H1 (cell line): ENCODE results near the gene CBX4. TPM values are rescaled to one million over a fixed set of nuclear protein-coding genes. Genes with fewer than 3 reads are reported as not detected.

Experiments
- CTCF ChIA-PET: fragments of 300-600 bp; sonication (Branson Sonifier 250); formaldehyde crosslinking; loops from one replicate; lab custom pipeline; 2021; ENCODE audit not compliant: partially characterized antibody; lab: Charles Lee
- POLR2A ChIA-PET: fragments of 300-600 bp; sonication (Branson Sonifier 250); formaldehyde crosslinking; loops from one replicate; lab custom pipeline; 2021; ENCODE audit warnings: inconsistent platforms; ENCODE audit not compliant: partially characterized antibody; lab: Charles Lee
- DNase-seq, 2 experiments: peaks; one replicate each; pipeline versions ENCODE4 v3.0.0 to v3.0.0-alpha.2; 2010 to 2022; ENCODE audit warnings: low spot score in 2 of 2, low read depth in 1 of 2, mixed read lengths in 1 of 2
- FAIRE-seq: peaks from 2 replicates; lab custom pipeline; 2011; peaks lifted over from hg19 to GRCh38; lab: Jason Lieb, UNC
- H2AFZ ChIP-seq: 2 replicates; pipeline ENCODE4 v1.8.1; 2012; ENCODE audit warnings: low read length, inconsistent platforms
- H2AK5ac ChIP-seq: 2 replicates; pipeline ENCODE4 v1.6.1; 2013; ENCODE audit warnings: low read depth, low read length
- H2BK120ac ChIP-seq: replicated peaks from 2 replicates; pipeline ENCODE3; 2013; ENCODE audit warnings: low read depth, low read length, inconsistent platforms
- H2BK12ac ChIP-seq: 2 replicates; pipeline ENCODE4 v1.6.1; 2013; ENCODE audit warnings: low read depth, low read length
- H2BK15ac ChIP-seq: 2 replicates; pipeline ENCODE4 v1.6.1; 2013; ENCODE audit warnings: low read length
- H2BK20ac ChIP-seq: 2 replicates; pipeline ENCODE4 v1.6.1; 2013; ENCODE audit warnings: low read length
- H2BK5ac ChIP-seq: 2 replicates; pipeline ENCODE4 v1.6.1; 2013; ENCODE audit warnings: low read depth, low read length
- H3K14ac ChIP-seq: 2 replicates; pipeline ENCODE4 v1.6.1; 2013; ENCODE audit warnings: inconsistent platforms; ENCODE audit not compliant: insufficient read length
- H3K18ac ChIP-seq: 2 replicates; pipeline ENCODE4 v1.6.1; 2013; ENCODE audit warnings: low read length; ENCODE audit errors: extremely low read depth
- H3K23ac ChIP-seq: 2 replicates; pipeline ENCODE4 v1.6.1; 2013; ENCODE audit warnings: inconsistent platforms; ENCODE audit not compliant: insufficient read length
- H3K23me2 ChIP-seq: 2 replicates; pipeline ENCODE4 v1.6.1; 2013; ENCODE audit warnings: low read depth, low read length
- H3K27ac ChIP-seq: 2 replicates; pipeline ENCODE4 v1.6.1; 2011; ENCODE audit warnings: low read depth, low read length, inconsistent platforms
- H3K27me3 ChIP-seq, 4 experiments: replicated peaks in 1 of 4; 1 replicate in 1 of 4; 2 replicates in 3 of 4; pipeline versions ENCODE4 v1.6.1 to v1.8.1; 2011 to 2013; ENCODE audit warnings: low read length in 3 of 4, mild to moderate bottlenecking in 3 of 4, inconsistent platforms in 2 of 4, mixed read lengths in 2 of 4, moderate library complexity in 1 of 4; ENCODE audit not compliant: control insufficient read depth in 3 of 4, insufficient read depth in 3 of 4; ENCODE audit errors: extremely low read depth in 1 of 4
- H3K36me3 ChIP-seq, 4 experiments: 2 replicates each; pipeline versions ENCODE4 v1.6.1 to v1.8.1; 2011 to 2013; ENCODE audit warnings: mild to moderate bottlenecking in 4 of 4, low read length in 3 of 4, moderate library complexity in 2 of 4, control low read depth in 1 of 4, inconsistent platforms in 1 of 4; ENCODE audit not compliant: insufficient read depth in 4 of 4, control insufficient read depth in 2 of 4
- H3K4ac ChIP-seq: replicated peaks from 2 replicates; pipeline ENCODE3; 2013; ENCODE audit warnings: low read length, low read depth, mixed read lengths, inconsistent platforms; ENCODE audit not compliant: insufficient read length
- H3K4me1 ChIP-seq, 4 experiments: replicated peaks in 1 of 4; 1 replicate in 1 of 4; 2 replicates in 3 of 4; pipeline versions ENCODE4 v1.6.1 to v1.8.1; 2011 to 2013; ENCODE audit warnings: low read length in 3 of 4, inconsistent platforms in 2 of 4, mixed read lengths in 1 of 4; ENCODE audit not compliant: insufficient read depth in 4 of 4, control insufficient read depth in 3 of 4
- H3K4me2 ChIP-seq, 2 experiments: 2 replicates each; pipeline versions ENCODE4 v1.6.1 to v1.8.1; 2011 to 2013; ENCODE audit warnings: low read depth in 2 of 2, low read length in 2 of 2, control low read depth in 1 of 2, inconsistent platforms in 1 of 2, mild to moderate bottlenecking in 1 of 2; ENCODE audit not compliant: insufficient read depth in 1 of 2
- H3K4me3 ChIP-seq, 4 experiments: fragments of 200-600, 300-600 bp in 1 of 4; sonication (generic), shearing (Covaris generic), sonication (Bioruptor Twin) in 1 of 4; 2 replicates each; pipeline versions ENCODE4 v1.5.1 to v1.8.1; 2011 to 2016; ENCODE audit warnings: low read length in 4 of 4, low read depth in 3 of 4, control low read depth in 2 of 4, inconsistent platforms in 2 of 4, mild to moderate bottlenecking in 2 of 4, mixed read lengths in 1 of 4, moderate library complexity in 1 of 4; ENCODE audit not compliant: insufficient read depth in 2 of 4; ENCODE audit errors: extremely low read depth in 1 of 4
- H3K56ac ChIP-seq: replicated peaks from 2 replicates; pipeline ENCODE3; 2013; ENCODE audit warnings: low read depth, mild to moderate bottlenecking, mixed read lengths, low read length, inconsistent platforms; ENCODE audit not compliant: insufficient read length
- H3K79me1 ChIP-seq: 2 replicates; pipeline ENCODE4 v1.6.1; 2013; ENCODE audit warnings: low read depth, low read length, control low read depth
- H3K79me2 ChIP-seq, 2 experiments: 2 replicates each; pipeline versions ENCODE4 v1.6.1 to v1.8.1; 2012 to 2013; ENCODE audit warnings: low read length in 2 of 2, mild to moderate bottlenecking in 2 of 2, inconsistent platforms in 1 of 2; ENCODE audit not compliant: insufficient read depth in 2 of 2, control insufficient read depth in 1 of 2
- H3K9ac ChIP-seq, 4 experiments: replicated peaks in 1 of 4; 1 replicate in 1 of 4; 2 replicates in 3 of 4; pipeline versions ENCODE4 v1.6.1 to v1.8.1; 2011 to 2013; ENCODE audit warnings: low read depth in 3 of 4, low read length in 3 of 4, control low read depth in 2 of 4, mild to moderate bottlenecking in 2 of 4, moderate library complexity in 2 of 4, inconsistent platforms in 1 of 4; ENCODE audit errors: extremely low read depth in 1 of 4
- H3K9me3 ChIP-seq, 2 experiments: 2 replicates each; pipeline versions ENCODE4 v1.6.1 to v1.8.1; 2012 to 2013; ENCODE audit warnings: mild to moderate bottlenecking in 2 of 2, moderate library complexity in 2 of 2, control low read depth in 1 of 2, inconsistent platforms in 1 of 2, low read depth in 1 of 2, low read length in 1 of 2, mixed read lengths in 1 of 2; ENCODE audit not compliant: insufficient read depth in 2 of 2
- H4K20me1 ChIP-seq, 2 experiments: replicated peaks in 1 of 2; 2 replicates each; pipeline versions ENCODE3 to v1.8.1; 2011 to 2013; ENCODE audit warnings: inconsistent platforms in 2 of 2, low read length in 2 of 2, mild to moderate bottlenecking in 1 of 2; ENCODE audit not compliant: insufficient read depth in 2 of 2, control insufficient read depth in 1 of 2
- H4K5ac ChIP-seq: 2 replicates; pipeline ENCODE4 v1.6.1; 2013; ENCODE audit warnings: low read length, low read depth, mixed read lengths, inconsistent platforms; ENCODE audit not compliant: insufficient read length
- H4K8ac ChIP-seq: 2 replicates; pipeline ENCODE4 v1.8.0; 2013; ENCODE audit warnings: mild to moderate bottlenecking, moderate library complexity, low read length, inconsistent platforms; ENCODE audit not compliant: insufficient read depth; ENCODE audit errors: extremely low read depth
- H4K91ac ChIP-seq: replicated peaks from 2 replicates; pipeline ENCODE3; 2013; ENCODE audit warnings: low read length, mixed read lengths, inconsistent platforms; ENCODE audit not compliant: insufficient read length
- ATF2 ChIP-seq: IDR thresholded peaks from 2 replicates; pipeline ENCODE4 v1.6.1; 2012; ENCODE audit warnings: low read length, inconsistent platforms
- CBX5 ChIP-seq: fragments of 300-800, 300-1000 bp; sonication (generic); IDR thresholded peaks from 2 replicates; pipeline ENCODE4 v1.7.1; 2016; ENCODE audit warnings: antibody characterized with exemption, low read length, low read depth
- EP300 ChIP-seq, 2 experiments: IDR thresholded peaks; 1 replicate in 1 of 2; 2 replicates in 1 of 2; pipeline ENCODE4 v1.6.1; 2011 to 2012; ENCODE audit warnings: low read depth in 2 of 2, low read length in 2 of 2, mild to moderate bottlenecking in 2 of 2, borderline replicate concordance in 1 of 2, inconsistent platforms in 1 of 2, moderate library complexity in 1 of 2
- MAX ChIP-seq: IDR thresholded peaks from 2 replicates; pipeline ENCODE4 v1.6.1; 2012; ENCODE audit warnings: inconsistent platforms
- RXRA ChIP-seq: IDR thresholded peaks from 2 replicates; pipeline ENCODE4 v1.6.1; 2011; ENCODE audit warnings: low read depth, mild to moderate bottlenecking, low read length, moderate library complexity; ENCODE audit not compliant: insufficient read depth
- SIX5 ChIP-seq: IDR thresholded peaks from 2 replicates; pipeline ENCODE4 v1.6.1; 2011; ENCODE audit warnings: mild to moderate bottlenecking, low read depth, low read length
- USF2 ChIP-seq: IDR thresholded peaks from 2 replicates; pipeline ENCODE4 v1.6.1; 2011; ENCODE audit warnings: low read length, improper control_type of control experiment
- WGBS, 2 experiments: shearing (Covaris generic) in 1 of 2; methylation state at CpG; one replicate each; pipeline versions ENCODE4 v1.1.6 to v1.1.7; 2013 to 2015; ENCODE audit warnings: low lambda C conversion rate in 2 of 2, mixed read lengths in 2 of 2, inconsistent platforms in 1 of 2, low coverage in 1 of 2, missing lambda C conversion rate in 1 of 2; ENCODE audit not compliant: insufficient replicate concordance in 2 of 2, insufficient coverage in 1 of 2, insufficient read length in 1 of 2; ENCODE audit errors: extremely low coverage in 1 of 2, missing lambda C conversion rate in 1 of 2; 5-methylcytosine and 5-hydroxymethylcytosine counted together
- polyA plus RNA-seq, 7 experiments: library from polyadenylated mRNA; depleted of rRNA in 3 of 7; stranded (reverse) in 5 of 7; unstranded in 2 of 7; fragments of >200 nt in 5 of 7; fragments of 200-250 nt in 2 of 7; gene quantifications; 1 replicate in 5 of 7; 2 replicates in 1 of 7; 4 replicates in 1 of 7; pipeline versions ENCODE4 v1.2.1 to v1.2.3, GENCODE V29; 2011 to 2013; ENCODE audit warnings: missing spikeins in 2 of 7, mixed read lengths in 2 of 7
- total RNA-seq: library from RNA; stranded (reverse); fragmentation: NEBNext Ultra II Directional; extraction: Animal tissue kit (Norgen Biotek cat#: 25700); gene quantifications from 2 replicates; pipeline ENCODE4 v1.2.1, GENCODE V29; 2021

CBX4 gene
- total and polyA plus RNA-seq, 2 of the 8 experiments (the other 6 are each of a cell fraction or from before 2014, with no cell fraction given) = 1.8 to 4.0 TPM

DNA sequence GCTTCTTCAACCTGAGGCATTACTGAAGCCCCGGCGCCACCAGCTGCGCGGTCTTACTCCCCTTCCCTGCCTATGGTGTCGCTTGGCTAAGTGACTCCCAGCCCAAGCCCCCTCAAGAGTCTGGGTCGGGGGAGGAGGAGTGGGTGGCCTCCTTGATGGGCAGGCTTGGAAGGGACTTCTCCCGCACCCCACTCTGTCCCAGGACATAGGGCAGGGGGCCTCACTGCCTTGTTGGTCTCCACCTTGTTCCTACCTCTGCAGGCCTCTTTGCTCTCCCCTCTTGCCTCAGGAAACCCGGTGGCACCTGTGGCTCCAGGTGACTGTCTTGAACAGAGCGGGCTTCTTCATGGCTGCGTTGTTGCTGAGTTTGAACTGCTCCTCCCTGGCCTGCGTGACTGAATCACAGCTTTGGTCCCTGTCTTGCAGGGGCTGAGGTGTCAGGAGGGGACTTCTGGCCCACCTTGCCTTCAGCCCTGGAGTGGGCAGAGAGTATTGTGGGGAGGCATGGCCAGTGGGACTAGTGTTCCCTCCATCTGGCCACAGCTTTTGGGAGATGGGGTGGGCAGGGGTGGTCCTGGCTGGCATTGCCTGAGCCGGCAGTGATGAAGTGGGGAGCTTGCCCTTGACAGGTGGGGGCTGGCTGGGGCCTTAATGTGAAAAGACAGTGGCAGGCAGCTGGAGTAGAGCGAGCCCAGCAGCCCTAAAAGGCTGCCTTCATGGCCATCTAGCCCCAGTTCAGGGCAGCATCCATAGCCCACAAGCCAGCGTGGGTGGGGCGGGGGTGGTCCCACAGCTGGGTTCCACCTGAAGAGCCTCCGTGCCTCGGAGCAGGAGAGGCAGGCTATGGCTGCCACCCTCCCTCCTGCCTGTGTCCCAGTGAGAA lies 54.0 kb downstream of the CBX4 start:
- 92% methylated on average over 17 of the region's 17 CpGs; no CpG with 5 or more reads in 1 of the 2 experiments for WGBS, 2 experiments
- Histone ChIP-seq H4K8ac (no peak overlapping the region; the same call in 1 of the 2 replicates), H3K4me3 (no peak overlapping the region), H3K23ac (no peak overlapping the region), H2BK120ac (no peak overlapping the region), H2BK5ac (no peak overlapping the region), H3K56ac (no peak overlapping the region), H3K4me2 (no peak overlapping the region), H3K9ac (no peak overlapping the region), H2AFZ (no peak overlapping the region), H3K79me1 (peaks cover 26% of the 10 kb centered on the region), H3K27ac (no peak overlapping the region), H3K9me3 (no peaks in the 10 kb centered on the region), H3K36me3 (peaks cover 23 to 56% (median 41%) of the 10 kb centered on the region in 4 experiments; a peak in 7 of 8 replicates), H2BK12ac (no peak overlapping the region), H2BK20ac (no peak overlapping the region), H4K91ac (no peak overlapping the region), H3K14ac (no peak overlapping the region), H4K20me1 (peaks cover 34 to 49% of the 10 kb centered on the region in 2 experiments), H4K5ac (no peak overlapping the region), H3K4ac (no peak overlapping the region), H2BK15ac (no peak overlapping the region), H3K27me3 (peaks cover 3 to 22% (median 16%) of the 10 kb centered on the region in 4 experiments), H2AK5ac (no peak overlapping the region), H3K23me2 (peaks cover 3% of the 10 kb centered on the region; the same call in 1 of the 2 replicates), H3K79me2 (peaks cover 0 to 14% of the 10 kb centered on the region in 2 experiments; a peak in 2 of 4 replicates), H3K4me1 (peaks cover 3 to 27% (median 18%) of the 10 kb centered on the region in 4 experiments), H3K18ac (no peak overlapping the region)
- ChIA-PET POLR2A (interaction anchor here (1.0 to 3.1 kb wide), 11 partner anchors 9 to 232 kb away, joined by 3 to 33 read pairs (median 4); partner anchors contain the start of genes CBX2 and CBX8), CTCF (interaction anchor here (0.9 to 3.7 kb wide), 6 partner anchors 10 to 139 kb away, joined by 3 to 21 read pairs (median 6); no protein-coding TSS in a partner anchor)
- DNase-seq (no peak), FAIRE-seq (no peak)
- TF ChIP-seq EP300 (IDR thresholded peaks at IDR 0.05; ENCODE audit: borderline replicate concordance in 1 of 2, low read depth in 2 of 2, low read length in 2 of 2) (no peak), USF2 (no peak), MAX (no peak), RXRA (no peak), CBX5 (no peak), SIX5 (no peak), ATF2 (no peak)
